HG02610 (cell line): Measurements from ENCODE around the gene PRR33.

ENCODE experiments used
- ATAC-seq: cut with Tn5 transposase; IDR thresholded peaks from one replicate; pipeline ENCODE4 v1.9.1; 2021; ENCODE audit warnings: mild to moderate bottlenecking, moderate library complexity; ENCODE audit not compliant: unreplicated experiment

PRR33 gene

DNA sequence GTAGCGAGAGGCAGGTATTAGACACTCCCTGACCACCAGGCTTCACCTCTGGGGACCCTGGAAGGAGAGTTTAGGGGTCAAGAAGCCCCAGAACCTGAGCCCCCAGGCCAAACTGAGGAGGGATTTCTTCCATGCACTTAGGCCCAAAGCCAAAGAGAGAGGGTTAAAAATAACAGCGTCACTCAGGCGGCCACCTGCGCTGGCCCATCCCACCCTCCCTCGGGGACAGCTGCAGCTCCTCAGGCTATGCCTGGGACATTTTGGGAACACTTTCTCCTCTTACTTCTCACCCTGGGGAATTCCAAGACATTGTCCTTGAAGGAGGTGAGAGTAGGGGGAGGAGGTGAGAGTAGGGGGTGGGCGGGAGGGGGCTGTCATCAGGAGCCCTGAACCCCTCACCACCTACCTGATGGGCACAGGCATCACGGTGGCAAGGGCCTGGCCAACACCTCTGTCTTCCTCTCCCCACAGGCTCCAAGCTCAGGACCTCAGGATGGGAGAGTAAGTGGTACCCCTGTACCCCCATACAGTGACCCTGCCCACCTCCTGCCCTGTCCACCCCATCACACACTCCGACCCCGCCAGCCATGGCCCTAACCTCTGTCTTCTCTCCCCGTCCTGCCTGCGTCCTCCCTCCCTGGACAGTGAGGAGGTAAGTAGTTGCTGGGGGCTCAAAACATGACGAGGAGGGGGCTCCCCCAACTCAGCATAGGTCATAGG, 52.3 kb downstream of the PRR33 start:
- ATAC-seq: no peak

DNA sequence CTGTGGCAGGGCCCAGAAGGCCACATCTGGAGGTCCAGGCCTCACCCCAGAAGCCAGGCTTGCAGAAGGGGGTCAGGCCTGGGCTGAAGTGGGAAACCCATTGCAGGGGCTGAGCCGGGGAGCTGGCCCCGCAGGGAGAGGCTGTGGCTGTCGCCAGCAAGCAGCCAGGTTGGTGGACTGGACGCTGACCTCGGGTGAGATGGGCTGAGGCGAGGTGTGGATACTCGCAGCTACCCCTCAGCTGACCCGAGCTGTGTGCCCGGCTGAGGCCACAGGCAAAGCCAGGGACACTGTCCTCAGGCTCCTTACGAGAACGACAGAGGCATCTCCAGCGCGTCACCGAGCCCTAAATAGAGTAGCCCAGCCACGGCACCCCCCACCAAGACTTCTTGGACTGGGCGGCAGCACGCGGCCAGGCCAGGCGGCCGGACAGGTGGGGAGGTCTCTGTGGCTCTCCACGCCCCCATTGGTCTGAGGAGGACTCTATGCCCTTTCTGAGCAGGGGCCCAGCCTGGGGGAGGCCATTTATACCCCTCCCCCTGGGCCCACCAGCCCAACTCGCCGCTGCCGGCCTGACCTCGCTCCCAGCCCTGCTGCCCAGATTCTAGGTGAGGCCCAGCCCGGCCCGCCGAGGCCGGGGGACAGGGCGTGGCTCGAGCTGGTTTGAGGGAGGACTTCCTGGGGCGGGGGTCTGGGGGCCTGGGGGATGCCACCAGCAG, 53.1 kb downstream of the PRR33 start, which contains the start of gene TNNI2:
Gene TNNI2 (plus strand): TSS at position 556 of the 719 bp plus-strand sequence. CDS start 716 bp downstream, outside the sequence.
- no peak for ATAC-seq
